Measurements from ENCODE around the gene PTGR2. TPM values are rescaled to one million over a fixed set of nuclear protein-coding genes. Genes with fewer than 3 reads are reported as not detected.

Gene PTGR2
- total and polyA plus RNA-seq, 2 of the 8 experiments (the other 6 are each of a cell fraction or from before 2014, with no cell fraction given) = 6.0 to 17.5 TPM

- ChIA-PET CTCF (ENCODE audit: partially characterized antibody) (interaction anchor here (1.1 kb wide), 1 partner anchor 121 kb away, joined by 4 read pairs; no protein-coding TSS in a partner anchor), POLR2A (ENCODE audit: partially characterized antibody) (interaction anchor here (7.4 kb wide), 1 partner anchor 9 kb away, joined by 33 read pairs; the partner anchor contains the start of gene PTGR2)
- FAIRE-seq = no peak
- TF ChIP-seq MAFK (IDR thresholded peaks at IDR 0.05; ENCODE audit: low read depth, low read length) (no peak), TCF12 (IDR thresholded peaks at IDR 0.05; ENCODE audit: low read depth, low read length) (no peak), BRCA1 (IDR thresholded peaks at IDR 0.05; ENCODE audit: low read depth, low read length) (no peak), RXRA (IDR thresholded peaks at IDR 0.05; ENCODE audit: insufficient read depth, low read depth, low read length) (no peak), POLR2AphosphoS5 (IDR thresholded peaks at IDR 0.05; ENCODE audit: low read depth, low read length) (no peak)
These were observed 9.4 kb downstream of the PTGR2 start for GRCh38 chr14:73861073-73861472.

More at GRCh38 chr14:73861073-73861472, 9.4 kb downstream of the PTGR2 start:
- no peaks in the 10 kb centered on the region for H3K23me2 ChIP-seq (ENCODE audit: low read depth, low read length)
- no peak overlapping the region for H2BK5ac ChIP-seq (ENCODE audit: low read depth, low read length)
- no peaks in the 10 kb centered on the region for H4K20me1 ChIP-seq (replicated peaks in 1 of 2; ENCODE audit: control insufficient read depth in 1 of 2, insufficient read depth in 2 of 2, low read length in 2 of 2)
- 98% methylated on average over 5 of the region's 5 CpGs; no CpG with 5 or more reads in 1 of the 2 experiments for WGBS, 2 experiments (ENCODE audit: extremely low coverage in 1 of 2, insufficient coverage in 1 of 2, insufficient read length in 1 of 2, insufficient replicate concordance in 2 of 2, low coverage in 1 of 2, low lambda C conversion rate in 2 of 2, missing lambda C conversion rate in 1 of 2)
- no peak overlapping the region for H3K4me3 ChIP-seq (ENCODE audit: extremely low read depth in 1 of 4, insufficient read depth in 2 of 4, low read depth in 3 of 4, low read length in 4 of 4)
- no peak overlapping the region for H3K27ac ChIP-seq (ENCODE audit: low read depth, low read length)
- no peaks in the 10 kb centered on the region; the same call in none of the 2 replicates for H3K79me1 ChIP-seq (ENCODE audit: low read depth, low read length)
- H4K91ac ChIP-seq (replicated peaks; ENCODE audit: insufficient read length, low read length) = no peak overlapping the region
- no peak overlapping the region for H2AK5ac ChIP-seq (ENCODE audit: low read depth, low read length)
- no peaks in the 10 kb centered on the region for H3K4me1 ChIP-seq (replicated peaks in 1 of 4; ENCODE audit: control insufficient read depth in 3 of 4, insufficient read depth in 4 of 4, low read length in 3 of 4)
- no peak overlapping the region for H3K4me2 ChIP-seq (ENCODE audit: insufficient read depth in 1 of 2, low read depth in 2 of 2, low read length in 2 of 2)
- H3K14ac ChIP-seq (ENCODE audit: insufficient read length) = no peak overlapping the region
- H3K4ac ChIP-seq (replicated peaks; ENCODE audit: insufficient read length, low read depth, low read length) = no peak overlapping the region
- no peak overlapping the region for H2BK15ac ChIP-seq (ENCODE audit: low read length)
- no peak overlapping the region for H3K56ac ChIP-seq (replicated peaks; ENCODE audit: insufficient read length, low read depth, low read length)
- H2BK20ac ChIP-seq (ENCODE audit: low read length) = no peak overlapping the region
- no peaks in the 10 kb centered on the region for H3K79me2 ChIP-seq (ENCODE audit: control insufficient read depth in 1 of 2, insufficient read depth in 2 of 2, low read length in 2 of 2)
- no peak overlapping the region for H3K9ac ChIP-seq (replicated peaks in 1 of 4; ENCODE audit: extremely low read depth in 1 of 4, low read depth in 3 of 4, low read length in 3 of 4)
- H3K36me3 ChIP-seq (ENCODE audit: control insufficient read depth in 2 of 4, insufficient read depth in 4 of 4, low read length in 3 of 4) = peaks cover 2 to 31% (median 14%) of the 10 kb centered on the region in 4 experiments; a peak in 6 of 8 replicates
- no peak overlapping the region for H2AFZ ChIP-seq (ENCODE audit: low read length)
- H3K9me3 ChIP-seq (ENCODE audit: insufficient read depth in 2 of 2, low read depth in 1 of 2, low read length in 1 of 2) = no peaks in the 10 kb centered on the region
- DNase-seq (ENCODE audit: low read depth in 1 of 2, low spot score in 2 of 2) = no peak
- no peak overlapping the region for H4K5ac ChIP-seq (ENCODE audit: insufficient read length, low read depth, low read length)
- no peak overlapping the region for H2BK12ac ChIP-seq (ENCODE audit: low read depth, low read length)
- no peak overlapping the region for H2BK120ac ChIP-seq (replicated peaks; ENCODE audit: low read depth, low read length)
- H3K18ac ChIP-seq (ENCODE audit: extremely low read depth, low read length) = no peak overlapping the region
- no peak overlapping the region for H4K8ac ChIP-seq (ENCODE audit: extremely low read depth, insufficient read depth, low read length)
- H3K23ac ChIP-seq (ENCODE audit: insufficient read length) = no peak overlapping the region
- no peaks in the 10 kb centered on the region for H3K27me3 ChIP-seq (replicated peaks in 1 of 4; ENCODE audit: control insufficient read depth in 3 of 4, extremely low read depth in 1 of 4, insufficient read depth in 3 of 4, low read length in 3 of 4)
